GM23338 (cell line): ENCODE measurements around the gene CXCR5.

Experiments
- EZH2 ChIP-seq: fragments of 200-600 bp; sonication (generic); IDR thresholded peaks from one replicate; pipeline ENCODE4 v1.8.0; 2017; ENCODE audit warnings: antibody characterized with exemption, mild to moderate bottlenecking, low read depth; ENCODE audit not compliant: unreplicated experiment
- EZH2phosphoT487 ChIP-seq: fragments of 200-600 bp; sonication (generic); IDR thresholded peaks from one replicate; pipeline ENCODE4 v1.8.1; 2018; ENCODE audit warnings: antibody characterized with exemption; ENCODE audit not compliant: unreplicated experiment
- JUNB ChIP-seq: IDR thresholded peaks from one replicate; pipeline ENCODE4 v1.6.1; 2016; ENCODE audit warnings: antibody characterized with exemption; ENCODE audit not compliant: unreplicated experiment
- POLR2AphosphoS5 ChIP-seq: IDR thresholded peaks from 2 replicates; pipeline ENCODE4 v1.6.1; 2016; ENCODE audit warnings: antibody characterized with exemption, low read depth
- REST ChIP-seq: IDR thresholded peaks from one replicate; pipeline ENCODE4 v1.6.1; 2018; ENCODE audit warnings: antibody characterized with exemption; ENCODE audit not compliant: unreplicated experiment
- STAT1 ChIP-seq: IDR thresholded peaks from one replicate; pipeline ENCODE4 v1.6.1; 2016; ENCODE audit warnings: antibody characterized with exemption; ENCODE audit not compliant: unreplicated experiment
- TF ChIP-seq, protein P1 (sequence below), 2 experiments: fragments of 200-600 bp in 1 of 2; sonication (generic) in 1 of 2; conservative IDR thresholded peaks; 2 replicates each; pipeline versions ENCODE4 v1.5.1 to v1.6.1; 2016 to 2017; ENCODE audit warnings: antibody characterized with exemption in 2 of 2, low read depth in 2 of 2, mild to moderate bottlenecking in 2 of 2, moderate library complexity in 1 of 2
- TF ChIP-seq, protein P2 (sequence below): fragments of 250-450 bp; sonication (Bioruptor Pico); IDR thresholded peaks from 2 replicates; pipeline ENCODE4 v1.5.0; 2020; ENCODE audit warnings: mild to moderate bottlenecking, moderate library complexity

DNA sequence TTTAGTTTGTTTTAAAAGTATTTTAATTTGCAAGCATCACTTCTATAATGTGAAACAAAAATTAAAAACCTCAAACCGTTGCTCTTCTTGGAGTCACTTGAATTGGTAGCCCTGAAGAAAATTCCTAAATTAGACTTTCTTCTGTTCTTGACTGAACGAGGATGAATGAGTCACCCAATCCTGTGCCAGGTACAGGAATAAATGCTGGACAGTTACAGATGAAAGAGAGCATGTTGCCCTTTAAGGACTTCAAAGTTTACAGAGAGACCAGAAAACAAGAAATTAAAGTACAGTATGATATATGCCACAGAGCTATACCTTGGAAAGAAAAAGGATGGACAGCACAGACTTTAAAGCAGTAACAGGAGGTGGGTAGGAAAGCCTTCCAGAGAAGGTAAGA is 41.3 kb upstream of the CXCR5 start:
- TF ChIP-seq, protein P1, sequence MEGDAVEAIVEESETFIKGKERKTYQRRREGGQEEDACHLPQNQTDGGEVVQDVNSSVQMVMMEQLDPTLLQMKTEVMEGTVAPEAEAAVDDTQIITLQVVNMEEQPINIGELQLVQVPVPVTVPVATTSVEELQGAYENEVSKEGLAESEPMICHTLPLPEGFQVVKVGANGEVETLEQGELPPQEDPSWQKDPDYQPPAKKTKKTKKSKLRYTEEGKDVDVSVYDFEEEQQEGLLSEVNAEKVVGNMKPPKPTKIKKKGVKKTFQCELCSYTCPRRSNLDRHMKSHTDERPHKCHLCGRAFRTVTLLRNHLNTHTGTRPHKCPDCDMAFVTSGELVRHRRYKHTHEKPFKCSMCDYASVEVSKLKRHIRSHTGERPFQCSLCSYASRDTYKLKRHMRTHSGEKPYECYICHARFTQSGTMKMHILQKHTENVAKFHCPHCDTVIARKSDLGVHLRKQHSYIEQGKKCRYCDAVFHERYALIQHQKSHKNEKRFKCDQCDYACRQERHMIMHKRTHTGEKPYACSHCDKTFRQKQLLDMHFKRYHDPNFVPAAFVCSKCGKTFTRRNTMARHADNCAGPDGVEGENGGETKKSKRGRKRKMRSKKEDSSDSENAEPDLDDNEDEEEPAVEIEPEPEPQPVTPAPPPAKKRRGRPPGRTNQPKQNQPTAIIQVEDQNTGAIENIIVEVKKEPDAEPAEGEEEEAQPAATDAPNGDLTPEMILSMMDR (conservative IDR thresholded peaks at IDR 0.05; ENCODE audit: low read depth in 2 of 2): no peak
- TF ChIP-seq EZH2 (no peak), EZH2phosphoT487 (no peak), REST (no peak), STAT1 (no peak), POLR2AphosphoS5 (no peak), JUNB (no peak)
- TF ChIP-seq, protein P2, sequence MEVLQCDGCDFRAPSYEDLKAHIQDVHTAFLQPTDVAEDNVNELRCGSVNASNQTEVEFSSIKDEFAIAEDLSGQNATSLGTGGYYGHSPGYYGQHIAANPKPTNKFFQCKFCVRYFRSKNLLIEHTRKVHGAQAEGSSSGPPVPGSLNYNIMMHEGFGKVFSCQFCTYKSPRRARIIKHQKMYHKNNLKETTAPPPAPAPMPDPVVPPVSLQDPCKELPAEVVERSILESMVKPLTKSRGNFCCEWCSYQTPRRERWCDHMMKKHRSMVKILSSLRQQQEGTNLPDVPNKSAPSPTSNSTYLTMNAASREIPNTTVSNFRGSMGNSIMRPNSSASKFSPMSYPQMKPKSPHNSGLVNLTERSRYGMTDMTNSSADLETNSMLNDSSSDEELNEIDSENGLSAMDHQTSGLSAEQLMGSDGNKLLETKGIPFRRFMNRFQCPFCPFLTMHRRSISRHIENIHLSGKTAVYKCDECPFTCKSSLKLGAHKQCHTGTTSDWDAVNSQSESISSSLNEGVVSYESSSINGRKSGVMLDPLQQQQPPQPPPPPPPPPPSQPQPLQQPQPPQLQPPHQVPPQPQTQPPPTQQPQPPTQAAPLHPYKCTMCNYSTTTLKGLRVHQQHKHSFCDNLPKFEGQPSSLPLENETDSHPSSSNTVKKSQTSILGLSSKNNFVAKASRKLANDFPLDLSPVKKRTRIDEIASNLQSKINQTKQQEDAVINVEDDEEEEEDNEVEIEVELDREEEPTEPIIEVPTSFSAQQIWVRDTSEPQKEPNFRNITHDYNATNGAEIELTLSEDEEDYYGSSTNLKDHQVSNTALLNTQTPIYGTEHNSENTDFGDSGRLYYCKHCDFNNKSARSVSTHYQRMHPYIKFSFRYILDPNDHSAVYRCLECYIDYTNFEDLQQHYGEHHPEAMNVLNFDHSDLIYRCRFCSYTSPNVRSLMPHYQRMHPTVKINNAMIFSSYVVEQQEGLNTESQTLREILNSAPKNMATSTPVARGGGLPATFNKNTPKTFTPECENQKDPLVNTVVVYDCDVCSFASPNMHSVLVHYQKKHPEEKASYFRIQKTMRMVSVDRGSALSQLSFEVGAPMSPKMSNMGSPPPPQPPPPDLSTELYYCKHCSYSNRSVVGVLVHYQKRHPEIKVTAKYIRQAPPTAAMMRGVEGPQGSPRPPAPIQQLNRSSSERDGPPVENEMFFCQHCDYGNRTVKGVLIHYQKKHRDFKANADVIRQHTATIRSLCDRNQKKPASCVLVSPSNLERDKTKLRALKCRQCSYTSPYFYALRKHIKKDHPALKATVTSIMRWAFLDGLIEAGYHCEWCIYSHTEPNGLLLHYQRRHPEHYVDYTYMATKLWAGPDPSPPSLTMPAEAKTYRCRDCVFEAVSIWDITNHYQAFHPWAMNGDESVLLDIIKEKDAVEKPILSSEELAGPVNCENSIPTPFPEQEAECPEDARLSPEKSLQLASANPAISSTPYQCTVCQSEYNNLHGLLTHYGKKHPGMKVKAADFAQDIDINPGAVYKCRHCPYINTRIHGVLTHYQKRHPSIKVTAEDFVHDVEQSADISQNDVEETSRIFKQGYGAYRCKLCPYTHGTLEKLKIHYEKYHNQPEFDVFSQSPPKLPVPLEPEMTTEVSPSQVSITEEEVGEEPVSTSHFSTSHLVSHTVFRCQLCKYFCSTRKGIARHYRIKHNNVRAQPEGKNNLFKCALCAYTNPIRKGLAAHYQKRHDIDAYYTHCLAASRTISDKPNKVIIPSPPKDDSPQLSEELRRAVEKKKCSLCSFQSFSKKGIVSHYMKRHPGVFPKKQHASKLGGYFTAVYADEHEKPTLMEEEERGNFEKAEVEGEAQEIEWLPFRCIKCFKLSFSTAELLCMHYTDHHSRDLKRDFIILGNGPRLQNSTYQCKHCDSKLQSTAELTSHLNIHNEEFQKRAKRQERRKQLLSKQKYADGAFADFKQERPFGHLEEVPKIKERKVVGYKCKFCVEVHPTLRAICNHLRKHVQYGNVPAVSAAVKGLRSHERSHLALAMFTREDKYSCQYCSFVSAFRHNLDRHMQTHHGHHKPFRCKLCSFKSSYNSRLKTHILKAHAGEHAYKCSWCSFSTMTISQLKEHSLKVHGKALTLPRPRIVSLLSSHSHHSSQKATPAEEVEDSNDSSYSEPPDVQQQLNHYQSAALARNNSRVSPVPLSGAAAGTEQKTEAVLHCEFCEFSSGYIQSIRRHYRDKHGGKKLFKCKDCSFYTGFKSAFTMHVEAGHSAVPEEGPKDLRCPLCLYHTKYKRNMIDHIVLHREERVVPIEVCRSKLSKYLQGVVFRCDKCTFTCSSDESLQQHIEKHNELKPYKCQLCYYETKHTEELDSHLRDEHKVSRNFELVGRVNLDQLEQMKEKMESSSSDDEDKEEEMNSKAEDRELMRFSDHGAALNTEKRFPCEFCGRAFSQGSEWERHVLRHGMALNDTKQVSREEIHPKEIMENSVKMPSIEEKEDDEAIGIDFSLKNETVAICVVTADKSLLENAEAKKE (CRISPR knock-in tag): no peak
